Neural progenitor cell (in vitro differentiated cells): ENCODE results near the gene APOB.

Experiments used
- CTCF ChIP-seq: fragments of 200-600 bp; sonication (generic); IDR thresholded peaks from 2 replicates; pipeline ENCODE4 v1.5.1; 2017; ENCODE audit warnings: antibody characterized with exemption, mild to moderate bottlenecking
- EZH2 ChIP-seq: fragments of 200-600 bp; sonication (generic); IDR thresholded peaks from 2 replicates; pipeline ENCODE4 v1.6.1; 2017; ENCODE audit warnings: antibody characterized with exemption, mild to moderate bottlenecking, moderate library complexity

- TF ChIP-seq CTCF (no peak), EZH2 (no peak)
Observed at GRCh38 chr2:20972110-20972509, 71.8 kb downstream of the APOB start.
